Fibroblast of pulmonary artery (primary cell): ENCODE data around the gene KIAA0825.

ENCODE experiments used
- DNase-seq: peaks from one replicate; pipeline ENCODE4 v3.0.0-alpha.2; 2010; ENCODE audit warnings: low read depth
- H3K4me3 ChIP-seq: replicated peaks from 2 replicates; pipeline ENCODE4 v1.5.1; 2011; ENCODE audit warnings: low read depth, mild to moderate bottlenecking, control low read depth, low read length, moderate library complexity
- CTCF ChIP-seq: IDR thresholded peaks from 2 replicates; pipeline ENCODE4 v1.5.1; 2011; ENCODE audit warnings: mild to moderate bottlenecking, control low read depth, low read length, inconsistent platforms; ENCODE audit errors: missing control alignments

KIAA0825 gene

GRCh38 chr5:94407023-94407422 is 211.4 kb downstream of the KIAA0825 start:
- peak; percentile 17 for DNase-seq
- H3K4me3 ChIP-seq, result no peak overlapping the region
- TF ChIP-seq CTCF, result no peak

DNA sequence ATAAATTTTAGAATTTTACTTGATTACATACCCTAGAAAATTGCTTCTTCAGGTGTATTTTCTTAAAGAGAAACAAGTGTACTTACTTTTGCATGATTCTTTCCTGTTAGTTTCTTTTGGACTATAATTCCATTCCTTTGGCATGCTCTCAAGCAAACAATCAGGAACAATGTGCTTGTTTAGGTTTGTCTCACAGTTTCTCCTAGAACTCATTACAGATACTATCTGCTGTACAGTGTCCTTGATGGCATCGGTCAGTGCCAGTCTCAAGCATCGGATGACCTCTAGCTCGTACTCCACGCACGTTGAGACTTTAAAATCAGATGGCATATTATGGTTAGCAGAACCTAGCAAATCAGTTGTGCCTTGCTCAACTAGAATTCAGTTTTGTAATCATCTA is 214.9 kb downstream of the KIAA0825 start:
- DNase-seq, result no peak
- no peak overlapping the region for H3K4me3 ChIP-seq
- TF ChIP-seq CTCF, result no peak

DNA sequence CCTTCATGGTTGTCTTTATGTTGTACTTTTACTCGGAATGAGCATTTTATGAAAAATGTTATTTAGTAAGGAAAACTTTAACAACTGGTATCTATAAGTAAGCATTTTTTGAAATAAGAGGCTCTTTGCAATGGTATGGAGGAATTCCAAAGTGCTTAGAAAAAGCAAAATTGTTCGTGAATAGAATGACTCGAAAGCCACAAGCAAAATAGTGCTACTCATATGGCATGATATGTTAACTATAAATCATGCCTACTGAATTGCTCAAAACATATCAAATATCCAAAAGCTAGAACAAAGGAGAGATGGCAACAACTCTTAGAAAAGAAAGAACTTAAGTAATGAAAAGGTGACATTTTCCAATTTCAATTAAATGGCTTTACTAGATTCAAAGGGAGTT is 216.3 kb downstream of the KIAA0825 start:
- no peak for TF ChIP-seq CTCF

DNA sequence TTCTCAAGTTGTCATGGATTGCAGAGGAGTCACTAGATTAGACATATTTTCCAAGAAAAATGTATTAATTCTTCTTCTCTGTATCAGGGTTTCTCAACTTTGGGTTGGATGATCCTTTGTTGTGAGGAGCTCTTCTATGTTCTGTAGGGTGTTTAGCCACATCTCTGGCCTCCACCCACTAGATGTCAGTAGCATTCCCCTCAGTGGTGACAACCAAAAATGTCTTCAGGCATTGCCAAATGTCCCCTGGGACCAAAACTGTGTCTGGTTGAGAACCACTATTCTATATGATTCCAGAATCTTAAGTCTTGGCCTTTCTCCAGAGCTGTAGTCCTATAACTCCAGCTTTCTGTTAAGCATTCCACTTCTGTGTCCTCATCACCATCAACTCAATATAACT is 220.9 kb downstream of the KIAA0825 start:
- no peak for TF ChIP-seq CTCF
- DNase-seq, result no peak
- no peak overlapping the region for H3K4me3 ChIP-seq

More for the DNA sequence above, 216.3 kb downstream of the KIAA0825 start:
- no peak overlapping the region for H3K4me3 ChIP-seq
- no peak for DNase-seq

DNA sequence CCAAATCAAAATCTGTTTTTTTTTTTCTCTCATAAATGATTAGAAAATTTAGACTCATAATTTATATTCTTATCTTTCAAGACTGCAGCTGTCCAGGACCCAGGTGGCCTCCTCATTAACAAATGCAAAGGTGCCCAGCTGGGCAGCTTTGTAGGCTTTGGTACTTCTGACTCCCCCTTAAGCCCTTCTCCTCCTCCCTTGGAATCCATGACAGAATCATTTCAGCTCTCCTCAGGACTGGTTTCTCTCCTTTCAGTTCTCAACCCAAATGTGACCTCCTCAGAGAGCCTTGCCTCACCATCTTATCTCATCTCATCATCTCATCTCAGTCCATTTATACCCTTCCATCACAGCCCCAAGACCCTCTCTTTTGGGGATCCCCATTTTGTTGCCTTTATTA is 221.7 kb downstream of the KIAA0825 start:
- TF ChIP-seq CTCF, result no peak
- no peak overlapping the region for H3K4me3 ChIP-seq
- DNase-seq, result no peak

- H3K4me3 ChIP-seq, result no peak overlapping the region
- DNase-seq, result no peak
- no peak for TF ChIP-seq CTCF
Measured at GRCh38 chr5:94395468-94395867, 222.9 kb downstream of the KIAA0825 start.

GRCh38 chr5:94391996-94392395 is 226.4 kb downstream of the KIAA0825 start:
- no peak overlapping the region for H3K4me3 ChIP-seq
- no peak for TF ChIP-seq CTCF
- no peak for DNase-seq
